NCI-H146 treated with DMSO at 0.1 percent for 48 hours (cell line): ENCODE data around the gene ERGIC1.

Experiments used
- DNase-seq: peaks from one replicate; lab custom pipeline; 2025; ENCODE audit not compliant: unreplicated experiment; lab: John Stamatoyannopoulos, UW

Gene ERGIC1

DNA sequence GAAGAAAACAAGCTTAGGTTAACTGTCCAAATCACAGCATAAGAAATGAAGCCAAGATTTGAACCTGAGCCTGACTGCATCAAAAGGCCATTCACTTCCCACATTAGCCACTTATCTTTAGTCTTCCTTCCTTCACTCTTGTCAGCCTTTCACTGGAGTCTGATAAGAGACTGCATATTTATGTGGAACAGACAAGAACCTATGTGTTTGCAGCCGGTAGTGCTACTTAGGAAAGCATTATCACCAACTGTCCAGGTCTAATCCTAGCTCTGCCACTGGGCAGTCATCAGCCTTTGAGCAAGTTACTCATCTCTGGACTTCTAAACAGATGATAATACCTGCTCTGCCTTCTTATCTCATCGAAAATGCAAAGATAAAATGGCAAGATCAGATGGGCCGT lies 137.4 kb downstream of the ERGIC1 start:
- DNase-seq = no peak

- no peak for DNase-seq
Measured at GRCh38 chr5:172972552-172972951, 138.5 kb downstream of the ERGIC1 start.

GRCh38 chr5:172973127-172973916 lies 139.3 kb downstream of the ERGIC1 start:
- DNase-seq = no peak

- no peak for DNase-seq
Measured at GRCh38 chr5:172973931-172974330, 139.9 kb downstream of the ERGIC1 start.

GRCh38 chr5:172975289-172975688 lies 141.2 kb downstream of the ERGIC1 start:
- no peak for DNase-seq

DNA sequence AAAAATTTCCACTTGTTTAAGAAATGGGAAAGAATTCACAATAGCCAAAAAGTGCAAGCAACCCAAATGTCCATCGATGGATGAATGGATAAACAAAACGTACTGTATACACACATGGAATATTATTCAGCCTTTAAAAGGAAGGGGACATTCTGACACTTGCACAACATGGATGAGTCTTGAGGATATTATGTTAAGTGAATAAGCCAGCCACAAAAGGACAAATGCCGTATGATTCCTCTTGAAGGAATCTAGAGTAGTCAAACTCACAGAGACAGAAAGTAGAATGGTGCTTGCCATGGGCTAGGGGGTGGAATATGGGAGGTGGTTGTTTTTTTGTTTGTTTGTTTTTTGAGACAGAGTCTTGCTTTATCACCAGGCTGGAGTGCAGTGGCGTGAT lies 145.7 kb downstream of the ERGIC1 start:
- no peak for DNase-seq

- DNase-seq = no peak
Measured at GRCh38 chr5:172981931-172982330, 147.9 kb downstream of the ERGIC1 start.

- peak; percentile 66 for DNase-seq
Measured at GRCh38 chr5:172983542-172984243, 149.6 kb downstream of the ERGIC1 start, which contains the start of gene ATP6V0E1. TSS of gene ATP6V0E1 (plus strand) at chr5:172983771. CDS start at chr5:172983861, 90 bp downstream.

DNA sequence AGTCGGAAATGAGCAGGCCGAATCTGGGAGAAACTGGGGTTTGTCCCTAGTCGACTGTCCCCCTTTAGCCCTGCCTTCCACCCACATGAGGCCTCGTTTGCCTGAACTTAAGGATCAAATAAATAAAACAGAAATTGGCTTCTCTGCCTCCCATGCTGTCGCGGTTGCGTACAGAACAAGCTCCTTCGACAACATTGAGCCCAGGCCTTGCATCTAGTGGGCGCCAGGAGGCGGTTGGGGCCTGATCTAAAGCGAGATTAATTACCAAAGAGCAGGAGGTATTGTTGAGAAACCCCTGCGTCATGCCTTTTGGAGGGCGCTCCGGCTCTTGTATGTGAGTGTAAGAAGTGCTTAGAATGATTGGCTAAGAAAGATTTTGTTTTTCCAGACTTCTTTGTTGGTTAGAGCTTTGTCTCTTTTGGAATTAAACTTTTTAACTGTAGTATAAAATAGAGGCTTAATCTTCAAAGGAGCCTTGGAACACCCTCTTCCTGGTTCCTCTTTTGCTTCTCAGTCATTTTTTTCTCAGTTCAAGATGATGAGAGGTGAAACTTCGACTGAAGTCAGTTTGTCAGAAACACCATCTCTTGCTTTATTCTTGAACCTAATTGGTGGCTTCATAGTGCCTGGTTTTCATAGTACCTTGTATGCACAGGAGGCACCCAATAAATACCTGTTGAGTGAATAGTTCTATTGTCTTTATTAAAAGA lies 150.3 kb downstream of the ERGIC1 start:
- DNase-seq = peak; percentile 37

GRCh38 chr5:172985596-172985995 lies 151.5 kb downstream of the ERGIC1 start:
- no peak for DNase-seq

- no peak for DNase-seq
Measured at GRCh38 chr5:172988276-172988675, 154.2 kb downstream of the ERGIC1 start.

- no peak for DNase-seq
Measured at GRCh38 chr5:172990776-172991175, 156.7 kb downstream of the ERGIC1 start.

DNA sequence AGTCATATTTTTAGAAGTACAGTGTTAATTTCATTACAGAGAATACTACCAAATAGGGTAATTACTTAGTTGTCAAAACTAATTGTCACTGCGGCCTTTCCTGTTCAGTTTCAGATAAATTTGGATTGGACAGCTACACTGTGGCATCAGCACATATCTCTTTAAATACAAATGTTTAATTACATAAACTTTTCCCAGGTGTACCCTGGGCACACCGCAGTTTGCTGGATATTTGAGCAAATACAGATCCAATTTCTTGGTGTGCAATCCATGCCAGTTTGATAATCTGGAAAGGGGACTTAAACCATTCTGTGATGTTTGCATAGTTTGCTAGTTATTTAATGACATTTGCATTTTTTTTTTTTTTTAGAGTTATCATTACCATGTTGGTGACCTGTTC lies 160.4 kb downstream of the ERGIC1 start:
- no peak for DNase-seq

GRCh38 chr5:172999372-172999973 lies 165.4 kb downstream of the ERGIC1 start:
- DNase-seq = no peak

DNA sequence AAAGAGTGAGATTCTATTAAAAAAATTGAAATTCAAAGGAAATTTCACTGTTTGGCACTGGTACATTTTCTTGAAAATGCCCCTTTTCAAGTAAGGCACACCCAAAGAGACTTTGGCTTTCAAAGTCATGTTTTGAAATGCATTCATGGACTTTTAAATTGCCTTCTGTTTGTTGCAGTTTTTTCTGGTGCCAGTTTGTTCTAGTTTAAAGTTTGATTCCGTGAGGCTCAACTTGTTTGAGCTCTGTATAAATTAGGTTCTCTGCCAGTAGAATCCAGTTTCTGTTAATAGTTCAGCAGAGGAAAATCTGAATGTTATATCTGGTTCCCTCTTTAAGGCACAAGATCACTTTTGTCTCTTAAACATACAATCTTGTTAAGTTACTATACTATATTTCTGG lies 165.9 kb downstream of the ERGIC1 start:
- no peak for DNase-seq

GRCh38 chr5:173001229-173001841 lies 167.3 kb downstream of the ERGIC1 start:
- no peak for DNase-seq
